Aorta (tissue), 5 donors: Measurements from ENCODE around the gene HNRNPUL2. TPM values are rescaled to one million over a fixed set of nuclear protein-coding genes. Genes with fewer than 3 reads are reported as not detected.

Experiments
- ATAC-seq: fragments of 200-7000 bp; cut with Tn5 transposase; one replicate; pipeline ENCODE4 v1.9.1; 2022; ENCODE audit warnings: moderate library complexity; ENCODE audit not compliant: low FRiP score
- DNase-seq, 2 donors: peaks; one replicate each; pipeline ENCODE4 v3.0.0-alpha.2; 2020
- H3K27ac ChIP-seq, 2 donors: one replicate each; pipeline ENCODE4 v1.5.1; 2013; ENCODE audit warnings: low read length in 2 of 2, mild to moderate bottlenecking in 2 of 2, moderate library complexity in 2 of 2, control low read depth in 1 of 2, inconsistent platforms in 1 of 2, low read depth in 1 of 2
- H3K27me3 ChIP-seq, 2 donors: one replicate each; pipeline ENCODE4 v1.6.1; 2013; ENCODE audit warnings: control low read depth in 1 of 2, low read length in 1 of 2, mild to moderate bottlenecking in 1 of 2, moderate library complexity in 1 of 2; ENCODE audit not compliant: insufficient read depth in 2 of 2, control insufficient read depth in 1 of 2
- H3K36me3 ChIP-seq, 2 donors: one replicate each; pipeline ENCODE4 v1.6.1; 2013; ENCODE audit warnings: control low read depth in 1 of 2, low read length in 1 of 2, mild to moderate bottlenecking in 1 of 2; ENCODE audit not compliant: insufficient read depth in 2 of 2, control insufficient read depth in 1 of 2
- H3K4me1 ChIP-seq, 2 donors: one replicate each; pipeline ENCODE4 v1.6.1; 2013; ENCODE audit warnings: low read length in 2 of 2, control low read depth in 1 of 2, mild to moderate bottlenecking in 1 of 2, moderate library complexity in 1 of 2; ENCODE audit not compliant: insufficient read depth in 2 of 2, control insufficient read depth in 1 of 2
- H3K4me3 ChIP-seq, 2 donors: one replicate each; pipeline ENCODE4 v1.5.1; 2013; ENCODE audit warnings: low read length in 2 of 2, control low read depth in 1 of 2, mild to moderate bottlenecking in 1 of 2
- H3K9me3 ChIP-seq: one replicate; pipeline ENCODE4 v1.6.1; 2013; ENCODE audit warnings: mild to moderate bottlenecking, low read length; ENCODE audit not compliant: control insufficient read depth
- WGBS, 2 donors: extraction: QIAGEN DNeasy Blood & Tissue Kit; methylation state at CpG; one replicate each; pipeline ENCODE4 v1.1.7; 2013; 5-methylcytosine and 5-hydroxymethylcytosine counted together
- intact Hi-C, 2 donors: fragments of 100-400 bp; cut with DNase I; formaldehyde crosslinking; loops; one replicate each; pipeline versions ENCODE4 v1.14.2 to v1.15.0; 2022
- polyA plus RNA-seq, 2 donors: library from polyadenylated mRNA; stranded (reverse); fragments of 200-250 nt; gene quantifications; one replicate each; pipeline ENCODE4 v1.2.3, GENCODE V29; 2013
- total RNA-seq, 2 donors: library from RNA; stranded (reverse); fragmentation: NEBNext Ultra II Directional; extraction: Animal tissue kit (Norgen Biotek cat#: 25700); gene quantifications; one replicate each; pipeline ENCODE4 v1.2.1, GENCODE V29; 2021
- donor health status: healthy with polysubstance abuse.
- donor health status: Bipolar disorder and iron deficiency.
- donor health status: DM: no; HTN: no; CAD: no.
- donor health status: DM: no; HTN: no; CAD: no.
- donor health status: DM: yes; HTN: yes; CAD: no.

The HNRNPUL2 gene
- total and polyA plus RNA-seq, 4 donors = 31.5 to 47.2 (median 45.2) TPM

DNA sequence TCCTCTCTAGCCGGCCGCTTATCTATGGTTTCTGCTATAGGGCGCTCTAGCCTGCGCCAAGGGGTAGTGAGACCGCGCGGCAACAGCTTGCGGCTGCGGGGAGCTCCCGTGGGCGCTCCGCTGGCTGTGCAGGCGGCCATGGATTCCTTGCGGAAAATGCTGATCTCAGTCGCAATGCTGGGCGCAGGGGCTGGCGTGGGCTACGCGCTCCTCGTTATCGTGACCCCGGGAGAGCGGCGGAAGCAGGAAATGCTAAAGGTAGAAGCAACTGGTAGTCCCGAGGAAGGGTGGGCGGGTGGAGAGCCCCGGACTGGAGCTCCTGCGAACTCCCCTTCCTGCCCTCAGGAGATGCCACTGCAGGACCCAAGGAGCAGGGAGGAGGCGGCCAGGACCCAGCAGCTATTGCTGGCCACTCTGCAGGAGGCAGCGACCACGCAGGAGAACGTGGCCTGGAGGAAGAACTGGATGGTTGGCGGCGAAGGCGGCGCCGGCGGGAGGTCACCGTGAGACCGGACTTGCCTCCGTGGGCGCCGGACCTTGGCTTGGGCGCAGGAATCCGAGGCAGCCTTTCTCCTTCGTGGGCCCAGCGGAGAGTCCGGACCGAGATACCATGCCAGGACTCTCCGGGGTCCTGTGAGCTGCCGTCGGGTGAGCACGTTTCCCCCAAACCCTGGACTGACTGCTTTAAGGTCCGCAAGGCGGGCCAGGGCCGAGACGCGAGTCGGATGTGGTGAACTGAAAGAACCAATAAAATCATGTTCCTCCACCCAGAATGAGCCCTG lies 55.5 kb downstream of the HNRNPUL2 start, which contains the start of the genes LBHD1 and UQCC3:
TSS of gene LBHD1 (minus strand) at position 660 of the 782 bp plus-strand sequence. CDS start 2,236 bp downstream, outside the sequence.
TSS of gene UQCC3 (plus strand) at position 66 of the 782 bp plus-strand sequence. CDS start at position 139, 73 bp downstream.
- no peaks in the 10 kb centered on the region for H3K27me3 ChIP-seq
- peaks cover 0 to under 1% of the 10 kb centered on the region in 2 donors for H3K4me1 ChIP-seq
- no peaks in the 10 kb centered on the region for H3K9me3 ChIP-seq
- ATAC-seq (peak; percentile 92), DNase-seq (peak; percentile 82 to 89)
- WGBS, 2 donors = 0 to 1% methylated on average over 59 of the region's 59 CpGs
- H3K27ac ChIP-seq = peak within 1 kb of the TSS; percentile 1 to 63
- H3K4me3 ChIP-seq = peak within 1 kb of the TSS; percentile 61 to 84
- H3K36me3 ChIP-seq = peaks cover 0 to 3% of the 10 kb centered on the region in 2 donors
- intact Hi-C loops = loop anchor here in 1 of 2 donors (5.0 kb wide), 1 partner anchor 36 kb away; the partner anchor contains the start of genes BSCL2 and GNG3

DNA sequence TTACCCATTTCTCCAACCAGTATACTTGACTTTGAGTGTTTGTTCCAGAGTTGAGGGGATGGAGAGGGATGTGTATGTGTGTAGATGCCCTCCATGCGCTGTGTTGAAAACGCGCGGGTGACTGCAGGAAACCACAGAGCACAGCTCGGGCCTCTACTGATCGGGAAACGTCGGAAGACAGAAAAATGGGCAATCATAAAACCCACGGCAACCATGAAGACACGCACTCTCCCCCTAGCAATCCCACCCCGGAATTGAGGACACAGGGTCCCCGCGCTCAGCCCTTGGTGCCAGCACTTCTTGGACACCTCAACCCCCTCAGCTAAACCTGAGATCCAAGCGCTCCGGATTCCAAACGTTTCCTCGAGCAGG lies 56.0 kb downstream of the HNRNPUL2 start:
- intact Hi-C loops = loop anchor here in 1 of 2 donors (5.0 kb wide), 1 partner anchor 36 kb away; the partner anchor contains the start of genes BSCL2 and GNG3
- H3K4me3 ChIP-seq = peak overlapping the region; percentile 61 to 84
- peaks cover 2 to 6% of the 10 kb centered on the region in 2 donors for H3K4me1 ChIP-seq
- 0% methylated on average over 17 of the region's 17 CpGs for WGBS, 2 donors
- H3K36me3 ChIP-seq = no peaks in the 10 kb centered on the region
- ATAC-seq = peak; percentile 45
- no peaks in the 10 kb centered on the region for H3K9me3 ChIP-seq
- no peaks in the 10 kb centered on the region for H3K27me3 ChIP-seq
- no peak for DNase-seq
- peak overlapping the region in 1 of 2 donors; percentile 28 for H3K27ac ChIP-seq

DNA sequence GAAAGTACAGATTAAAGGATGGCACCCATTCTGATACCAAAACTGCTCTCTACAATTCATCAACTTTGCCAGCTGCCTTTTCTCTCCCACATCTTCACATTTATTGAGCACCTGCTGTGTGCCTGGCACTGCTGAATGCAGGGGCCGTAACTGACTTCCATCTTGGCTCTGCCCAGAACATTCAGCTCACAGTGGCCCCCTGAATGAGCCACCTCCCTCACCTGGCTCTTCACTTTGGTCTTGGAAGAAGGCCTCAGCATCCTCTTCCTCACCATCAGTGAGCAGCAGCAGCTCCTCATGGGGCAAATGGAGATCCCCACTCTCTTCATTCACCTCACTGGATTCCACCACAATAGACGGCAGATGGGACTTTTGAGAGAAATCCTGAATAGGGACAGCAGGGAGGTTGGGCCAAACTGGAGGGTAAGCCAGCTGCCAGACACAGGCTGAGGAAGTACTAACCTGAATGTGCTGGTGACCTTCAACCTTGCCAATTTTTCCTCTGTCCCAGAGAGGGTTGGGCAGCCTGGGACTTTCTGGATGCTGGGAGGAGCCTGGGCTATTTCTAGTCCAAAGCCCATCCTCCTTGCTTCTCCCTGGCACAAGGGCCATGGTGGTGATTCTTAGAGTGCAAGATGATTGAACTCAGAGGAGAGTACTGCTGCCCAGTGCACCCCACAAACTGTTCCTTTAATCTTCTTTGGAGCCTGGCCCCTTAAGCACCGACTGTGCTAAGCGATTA lies 57.7 kb downstream of the HNRNPUL2 start:
- Histone ChIP-seq H3K4me1 (peaks cover 2 to 8% of the 10 kb centered on the region in 2 donors), H3K27ac (no peak overlapping the region)
- intact Hi-C loops = loop anchor here in 1 of 2 donors (5.0 kb wide), 2 partner anchors 38 to 67 kb away; partner anchors contain the start of genes BSCL2, GNG3 and MTA2

DNA sequence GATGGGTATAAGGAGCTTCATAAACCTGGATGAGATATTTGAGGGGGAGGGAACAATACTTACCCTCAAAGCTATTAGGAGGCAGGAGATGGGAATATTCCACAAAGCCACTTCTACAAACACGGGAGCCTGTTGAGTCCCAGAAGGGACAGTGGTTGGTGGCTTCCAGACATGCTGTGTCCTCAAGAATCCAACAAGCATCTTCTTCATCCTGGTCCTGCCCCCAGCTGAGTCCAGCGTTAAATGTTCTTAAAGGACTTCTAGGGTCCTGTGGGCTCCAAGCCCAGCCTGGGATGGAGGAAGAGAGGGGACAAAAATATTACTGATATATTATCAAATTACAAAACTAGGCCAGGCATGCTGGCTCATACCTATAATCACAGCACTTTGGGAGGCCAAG lies 59.8 kb downstream of the HNRNPUL2 start:
- H3K36me3 ChIP-seq = peaks cover 0 to 1% of the 10 kb centered on the region in 2 donors
- ATAC-seq (no peak), DNase-seq (no peak)
- H3K4me1 ChIP-seq = peaks cover 2 to 8% of the 10 kb centered on the region in 2 donors
- no peaks in the 10 kb centered on the region for H3K27me3 ChIP-seq
- WGBS, 2 donors = 75 to 82% methylated on average over 2 of the region's 2 CpGs
- intact Hi-C loops = loop anchor here in 1 of 2 donors (5.0 kb wide), 1 partner anchor 65 kb away; the partner anchor contains the start of gene MTA2
- H3K4me3 ChIP-seq = no peak overlapping the region
- H3K27ac ChIP-seq = no peak overlapping the region
- H3K9me3 ChIP-seq = no peaks in the 10 kb centered on the region

More for the DNA sequence above, 57.7 kb downstream of the HNRNPUL2 start:
- ATAC-seq (no peak), DNase-seq (no peak)
- WGBS, 2 donors = 78 to 80% methylated on average over 4 of the region's 4 CpGs
- H3K36me3 ChIP-seq = no peaks in the 10 kb centered on the region
- no peaks in the 10 kb centered on the region for H3K9me3 ChIP-seq
- no peak overlapping the region for H3K4me3 ChIP-seq
- no peaks in the 10 kb centered on the region for H3K27me3 ChIP-seq

DNA sequence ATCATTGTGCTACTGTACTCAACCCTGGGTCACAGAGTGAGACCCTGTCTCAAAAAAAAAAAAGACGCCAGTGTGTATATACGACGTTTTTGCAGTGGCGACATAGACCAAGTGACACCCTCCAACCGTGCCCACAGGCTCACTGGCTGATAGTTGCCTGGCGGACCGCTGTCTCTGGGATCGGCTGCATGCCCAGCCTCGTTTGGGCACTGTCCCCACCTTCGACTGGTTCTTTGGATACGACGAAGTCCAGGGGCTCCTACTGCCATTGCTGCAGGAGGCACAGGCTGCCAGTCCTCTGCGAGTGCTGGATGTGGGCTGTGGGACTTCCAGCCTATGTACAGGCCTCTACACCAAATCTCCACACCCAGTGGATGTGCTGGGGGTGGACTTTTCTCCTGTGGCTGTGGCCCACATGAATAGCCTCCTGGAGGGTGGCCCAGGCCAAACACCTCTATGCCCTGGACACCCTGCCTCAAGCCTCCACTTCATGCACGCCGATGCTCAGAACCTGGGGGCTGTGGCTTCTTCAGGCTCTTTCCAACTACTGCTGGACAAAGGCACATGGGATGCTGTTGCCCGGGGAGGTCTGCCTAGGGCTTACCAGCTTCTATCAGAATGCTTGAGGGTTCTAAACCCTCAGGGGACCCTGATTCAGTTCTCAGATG lies 60.9 kb downstream of the HNRNPUL2 start:
- 42 to 44% methylated on average over 16 of the region's 16 CpGs for WGBS, 2 donors
- peak overlapping the region; percentile 56 to 62 for H3K4me3 ChIP-seq
- peaks cover 0 to 1% of the 10 kb centered on the region in 2 donors for H3K36me3 ChIP-seq
- intact Hi-C loops = loop anchor here in 1 of 2 donors (5.0 kb wide), 1 partner anchor 64 kb away; the partner anchor contains the start of gene MTA2
- H3K9me3 ChIP-seq = no peaks in the 10 kb centered on the region
- H3K27me3 ChIP-seq = no peaks in the 10 kb centered on the region
- ATAC-seq = no peak
- H3K27ac ChIP-seq = peak overlapping the region in 1 of 2 donors; percentile 73
- DNase-seq = no peak
- H3K4me1 ChIP-seq = peaks cover 2 to 8% of the 10 kb centered on the region in 2 donors

DNA sequence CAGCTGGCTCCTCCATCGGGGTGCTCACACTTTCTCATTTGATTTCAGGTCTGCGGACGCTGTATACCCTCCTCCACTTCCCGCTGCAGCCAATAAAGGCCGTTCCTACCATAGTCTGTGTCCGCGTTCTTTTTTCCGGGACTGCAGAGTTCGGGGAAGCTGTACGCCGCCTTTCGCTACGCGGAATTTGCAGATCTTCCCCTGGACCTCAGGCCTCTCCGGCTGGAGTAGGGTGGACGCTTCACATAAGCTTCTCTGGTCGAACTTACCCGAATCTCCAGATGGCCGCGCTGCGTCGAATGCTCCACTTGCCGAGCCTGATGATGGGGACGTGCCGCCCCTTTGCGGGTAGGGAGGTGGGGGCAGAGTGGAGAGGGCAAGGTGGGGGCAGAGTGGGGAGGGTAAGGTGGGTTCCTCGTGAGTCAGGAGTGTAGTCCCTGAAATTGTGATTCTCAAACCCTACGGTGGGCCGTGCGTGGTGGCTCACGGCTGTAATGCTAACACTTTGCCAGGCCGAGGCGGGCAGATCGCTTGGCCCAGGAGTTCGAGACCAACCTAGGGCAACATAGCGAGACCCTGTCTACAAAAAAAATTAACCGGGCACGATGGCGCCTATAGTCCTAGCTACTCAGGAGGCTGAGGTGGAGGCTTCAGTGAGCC lies 61.5 kb downstream of the HNRNPUL2 start:
- intact Hi-C loops = loop anchor here in 1 of 2 donors (5.0 kb wide), 1 partner anchor 63 kb away; the partner anchor contains the start of gene MTA2
- Histone ChIP-seq H3K4me3 (peak overlapping the region; percentile 56 to 62), H3K4me1 (peaks cover 2 to 8% of the 10 kb centered on the region in 2 donors), H3K27ac (peak overlapping the region; percentile 4 to 73), H3K9me3 (no peaks in the 10 kb centered on the region), H3K27me3 (no peaks in the 10 kb centered on the region), H3K36me3 (peaks cover 0 to 1% of the 10 kb centered on the region in 2 donors)
- ATAC-seq (peak; percentile 68), DNase-seq (peak; percentile 72 to 84)
- 1 to 2% methylated on average over 39 of the region's 39 CpGs for WGBS, 2 donors

DNA sequence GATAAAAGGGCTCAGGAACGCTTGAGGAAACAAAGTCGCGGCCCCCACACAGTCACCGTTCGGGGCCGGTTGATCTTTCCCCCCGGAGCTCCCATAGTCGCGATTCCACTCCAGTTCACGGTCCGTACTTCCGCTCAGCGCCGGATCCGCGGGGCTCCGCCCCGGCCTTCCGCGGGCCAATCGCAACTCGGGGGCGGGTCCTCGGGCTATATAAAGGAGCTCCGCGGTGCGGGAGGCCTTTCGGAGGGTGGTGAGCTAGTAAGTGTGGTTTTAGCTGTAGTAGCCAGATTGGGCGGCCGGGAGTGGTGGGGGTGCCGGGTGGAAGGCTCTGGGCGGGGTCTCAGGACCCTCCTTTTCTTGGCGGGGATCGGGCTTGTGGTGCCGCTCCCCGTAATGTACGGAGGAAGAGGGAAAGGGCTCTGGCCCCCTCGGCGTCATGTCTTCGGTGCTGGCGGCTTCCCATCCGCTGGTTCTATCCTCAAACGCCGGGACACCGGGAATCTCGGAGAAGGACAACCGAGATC lies 62.1 kb downstream of the HNRNPUL2 start, which contains the start of the genes C11orf98 and CSKMT:
TSS of gene C11orf98 (minus strand) at position 136 of the 524 bp plus-strand sequence. CDS start at position 95, 41 bp downstream.
TSS of gene CSKMT (plus strand) at position 238 of the 524 bp plus-strand sequence. CDS start 568 bp downstream, outside the sequence.
- 0 to 1% methylated on average over 42 to 47 of the region's 47 CpGs for WGBS, 2 donors
- ATAC-seq (peak; percentile 97), DNase-seq (peak; percentile 97)
- intact Hi-C loops = loop anchor here in 1 of 2 donors (5.0 kb wide), 1 partner anchor 63 kb away; the partner anchor contains the start of gene MTA2
- H3K4me1 ChIP-seq = peaks cover 2 to 8% of the 10 kb centered on the region in 2 donors
- no peaks in the 10 kb centered on the region for H3K9me3 ChIP-seq
- peak within 1 kb of the TSS; percentile 56 to 62 for H3K4me3 ChIP-seq
- peak within 1 kb of the TSS; percentile 4 to 87 for H3K27ac ChIP-seq
- peaks cover 0 to 1% of the 10 kb centered on the region in 2 donors for H3K36me3 ChIP-seq
- no peaks in the 10 kb centered on the region for H3K27me3 ChIP-seq
